ENCODE results near the gene GJB6. TPM values are rescaled to one million over a fixed set of nuclear protein-coding genes. Genes with fewer than 3 reads are reported as not detected.

The GJB6 gene
- total RNA-seq, 6 experiments from 2014 or later = not detected

- Histone ChIP-seq H3K4me3 (no peak overlapping the region), H3K4me1 (peaks cover 0 to 49% (median 19%) of the 10 kb centered on the region in 4 donors), H3K36me3 (peaks cover 0 to under 1% (median 0%) of the 10 kb centered on the region in 4 donors), H3K27me3 (no peaks in the 10 kb centered on the region), H3K27ac (no peak overlapping the region), H3K9me3 (no peaks in the 10 kb centered on the region)
- DNase-seq = no peak
- intact Hi-C loops (cut with DNase I) = loop anchor here in 1 of 2 donors (10.0 kb wide), 1 partner anchor 281 kb away; no protein-coding TSS in a partner anchor
- ATAC-seq = no peak
- 27% methylated on average over 15 of the region's 27 CpGs for WGBS (ENCODE audit: insufficient coverage, low coverage, low lambda C conversion rate, missing lambda C conversion rate)
- TF ChIP-seq POLR2A (IDR thresholded peaks at IDR 0.05) (no peak), CTCF (IDR thresholded peaks at IDR 0.05) (no peak)
These were observed 38.0 kb downstream of the GJB6 start for GRCh38 chr13:20193907-20194631.

DNA sequence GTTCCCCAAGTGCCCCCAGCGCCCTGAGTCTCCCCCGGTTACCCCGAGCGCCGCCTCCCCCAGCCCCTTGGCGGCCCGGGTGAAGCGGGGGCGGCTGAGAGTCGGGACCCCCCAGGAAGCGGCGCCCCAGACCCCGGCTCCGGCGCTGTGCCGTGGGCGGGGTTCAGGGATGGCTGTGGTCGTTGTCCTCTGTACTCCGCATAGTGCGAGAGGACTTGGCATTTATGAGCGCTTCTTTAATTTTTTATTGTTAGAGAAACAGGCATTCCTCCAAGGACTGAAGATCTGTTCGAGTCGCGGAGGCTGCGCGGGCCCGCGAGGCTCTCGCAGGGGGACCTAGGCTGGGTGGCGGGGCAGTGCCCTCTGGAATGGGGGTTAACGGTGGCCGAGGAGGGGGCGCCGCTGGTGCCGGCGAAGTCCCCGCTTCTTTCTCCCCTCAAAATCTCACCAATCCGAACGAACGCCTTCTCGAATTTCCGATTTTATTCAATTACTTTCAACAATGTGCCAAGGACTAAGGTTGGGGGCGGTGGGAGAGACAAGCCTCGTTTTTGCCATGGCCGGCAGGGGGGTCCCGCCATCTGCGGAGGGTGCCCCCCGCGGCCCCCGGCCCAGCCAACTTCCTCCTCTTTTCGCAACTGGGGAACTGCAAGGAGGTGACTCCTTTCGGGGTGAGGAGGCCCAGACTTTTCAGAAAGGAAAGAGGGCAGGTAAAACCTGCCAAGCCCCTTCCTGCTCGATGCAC lies 38.8 kb downstream of the GJB6 start:
- H3K4me3 ChIP-seq = peak overlapping the region; percentile 64 to 70 (median 68)
- no peaks in the 10 kb centered on the region for H3K9me3 ChIP-seq
- intact Hi-C loops (cut with DNase I) = loop anchor here in 1 of 2 donors (10.0 kb wide), 1 partner anchor 281 kb away; no protein-coding TSS in a partner anchor
- TF ChIP-seq POLR2A (IDR thresholded peaks at IDR 0.05) = no peak
- no peak for TF ChIP-seq CTCF (IDR thresholded peaks at IDR 0.05)
- DNase-seq (no peak), ATAC-seq (peak in 3 of 4 donors; percentile 2 to 9 (median 4))
- H3K4me1 ChIP-seq = peaks cover 0 to 47% (median 21%) of the 10 kb centered on the region in 4 donors
- no peak overlapping the region for H3K27ac ChIP-seq
- H3K27me3 ChIP-seq = no peaks in the 10 kb centered on the region
- peaks cover 0 to 7% (median 0%) of the 10 kb centered on the region in 4 donors for H3K36me3 ChIP-seq
- WGBS (ENCODE audit: insufficient coverage, low coverage, low lambda C conversion rate, missing lambda C conversion rate) = 2% methylated on average over 16 of the region's 53 CpGs

DNA sequence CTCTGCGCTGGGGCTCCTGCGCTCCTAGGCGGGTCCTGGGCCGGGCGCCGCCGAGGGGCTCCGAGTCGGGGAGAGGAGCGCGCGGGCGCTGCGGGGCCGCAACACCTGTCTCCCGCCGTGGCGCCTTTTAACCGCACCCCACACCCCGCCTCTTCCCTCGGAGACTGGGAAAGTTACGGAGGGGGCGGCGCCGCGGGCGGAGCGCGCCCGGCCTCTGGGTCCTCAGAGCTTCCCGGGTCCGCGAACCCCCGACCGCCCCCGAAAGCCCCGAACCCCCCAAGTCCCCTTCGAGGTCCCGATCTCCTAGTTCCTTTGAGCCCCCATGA lies 39.3 kb downstream of the GJB6 start, which contains the start of gene GJB2:
Gene GJB2, minus strand, starts transcription at position 103 of the 326 bp plus-strand sequence. CDS start 3,357 bp downstream, outside the sequence.
- ATAC-seq (peak; percentile 46 to 69 (median 58)), DNase-seq (peak; percentile 57 to 74 (median 68))
- peak within 1 kb of the TSS; percentile 54 to 78 (median 63) for H3K27ac ChIP-seq
- no peak for TF ChIP-seq POLR2A (IDR thresholded peaks at IDR 0.05)
- no peak for TF ChIP-seq CTCF (IDR thresholded peaks at IDR 0.05)
- peak within 1 kb of the TSS; percentile 64 to 70 (median 68) for H3K4me3 ChIP-seq
- intact Hi-C loops (cut with DNase I) = loop anchor here in 1 of 2 donors (10.0 kb wide), 1 partner anchor 282 kb away; no protein-coding TSS in a partner anchor
- H3K36me3 ChIP-seq = peaks cover 0 to 10% (median 0%) of the 10 kb centered on the region in 4 donors
- no peaks in the 10 kb centered on the region for H3K27me3 ChIP-seq
- no CpG with 5 or more reads among the region's 39 CpGs for WGBS (ENCODE audit: insufficient coverage, low coverage, low lambda C conversion rate, missing lambda C conversion rate)
- H3K4me1 ChIP-seq = peaks cover 0 to 42% (median 19%) of the 10 kb centered on the region in 4 donors
- no peaks in the 10 kb centered on the region for H3K9me3 ChIP-seq

GRCh38 chr13:20192158-20192835 lies 39.8 kb downstream of the GJB6 start:
- DNase-seq = peak; percentile 62 to 76 (median 63)
- peak; percentile 68 to 81 (median 72) for ATAC-seq
- Histone ChIP-seq H3K27me3 (no peaks in the 10 kb centered on the region), H3K9me3 (peaks cover 0 to 3% (median 0%) of the 10 kb centered on the region in 4 donors), H3K36me3 (peaks cover 0 to 10% (median 0%) of the 10 kb centered on the region in 4 donors), H3K4me3 (peak overlapping the region; percentile 64 to 70 (median 68)), H3K27ac (peak overlapping the region; percentile 54 to 78 (median 63)), H3K4me1 (peaks cover 0 to 38% (median 17%) of the 10 kb centered on the region in 4 donors)
- TF ChIP-seq CTCF (IDR thresholded peaks at IDR 0.05) = no peak
- peak; percentile 36 for TF ChIP-seq POLR2A (IDR thresholded peaks at IDR 0.05)
- WGBS (ENCODE audit: insufficient coverage, low coverage, low lambda C conversion rate, missing lambda C conversion rate) = 0% methylated on average over 9 of the region's 73 CpGs
- intact Hi-C loops (cut with DNase I) = loop anchor here in 1 of 2 donors (10.0 kb wide), 1 partner anchor 283 kb away; no protein-coding TSS in a partner anchor
